Parathyroid adenoma (tissue), 2 donors: ENCODE data around the gene DDX17.

Source experiments
- H2AFZ ChIP-seq: fragments of 300-600 bp; sonication (generic); one replicate; pipeline ENCODE4 v1.7.0; 2017; ENCODE audit warnings: antibody characterized with exemption, mild to moderate bottlenecking
- H3K27ac ChIP-seq: fragments of 300-600 bp; sonication (generic); one replicate; pipeline ENCODE4 v1.7.0; 2017
- H3K27me3 ChIP-seq: fragments of 300-600 bp; sonication (generic); one replicate; pipeline ENCODE4 v1.7.0; 2017; ENCODE audit warnings: low read length; ENCODE audit not compliant: control insufficient read depth, insufficient read depth
- H3K36me3 ChIP-seq: fragments of 300-600 bp; sonication (generic); one replicate; pipeline ENCODE4 v1.7.0; 2017; ENCODE audit warnings: low read length; ENCODE audit not compliant: control insufficient read depth, insufficient read depth
- H3K4me1 ChIP-seq: fragments of 300-600 bp; sonication (generic); one replicate; pipeline ENCODE4 v1.7.0; 2017; ENCODE audit warnings: control low read depth
- H3K4me2 ChIP-seq: fragments of 300-600 bp; sonication (generic); one replicate; pipeline ENCODE4 v1.7.0; 2017; ENCODE audit warnings: low read length
- H3K4me3 ChIP-seq: fragments of 300-600 bp; sonication (generic); one replicate; pipeline ENCODE4 v1.7.0; 2017; ENCODE audit warnings: low read depth, low read length
- H3K79me2 ChIP-seq: fragments of 300-600 bp; sonication (generic); one replicate; pipeline ENCODE4 v1.7.0; 2017; ENCODE audit warnings: control low read depth
- H3K9ac ChIP-seq: fragments of 300-600 bp; sonication (generic); one replicate; pipeline ENCODE4 v1.7.0; 2017; ENCODE audit warnings: mild to moderate bottlenecking
- H3K9me3 ChIP-seq: fragments of 300-600 bp; sonication (generic); one replicate; pipeline ENCODE4 v1.7.0; 2017; ENCODE audit warnings: low read length; ENCODE audit not compliant: control insufficient read depth
- TF ChIP-seq, protein P1 (sequence below): fragments of 300-600 bp; sonication (generic); IDR thresholded peaks from one replicate; pipeline ENCODE4 v1.7.0; 2017; ENCODE audit warnings: antibody characterized with exemption, mild to moderate bottlenecking
- donor health status: primary hyperparathyroidism.

The DDX17 gene

DNA sequence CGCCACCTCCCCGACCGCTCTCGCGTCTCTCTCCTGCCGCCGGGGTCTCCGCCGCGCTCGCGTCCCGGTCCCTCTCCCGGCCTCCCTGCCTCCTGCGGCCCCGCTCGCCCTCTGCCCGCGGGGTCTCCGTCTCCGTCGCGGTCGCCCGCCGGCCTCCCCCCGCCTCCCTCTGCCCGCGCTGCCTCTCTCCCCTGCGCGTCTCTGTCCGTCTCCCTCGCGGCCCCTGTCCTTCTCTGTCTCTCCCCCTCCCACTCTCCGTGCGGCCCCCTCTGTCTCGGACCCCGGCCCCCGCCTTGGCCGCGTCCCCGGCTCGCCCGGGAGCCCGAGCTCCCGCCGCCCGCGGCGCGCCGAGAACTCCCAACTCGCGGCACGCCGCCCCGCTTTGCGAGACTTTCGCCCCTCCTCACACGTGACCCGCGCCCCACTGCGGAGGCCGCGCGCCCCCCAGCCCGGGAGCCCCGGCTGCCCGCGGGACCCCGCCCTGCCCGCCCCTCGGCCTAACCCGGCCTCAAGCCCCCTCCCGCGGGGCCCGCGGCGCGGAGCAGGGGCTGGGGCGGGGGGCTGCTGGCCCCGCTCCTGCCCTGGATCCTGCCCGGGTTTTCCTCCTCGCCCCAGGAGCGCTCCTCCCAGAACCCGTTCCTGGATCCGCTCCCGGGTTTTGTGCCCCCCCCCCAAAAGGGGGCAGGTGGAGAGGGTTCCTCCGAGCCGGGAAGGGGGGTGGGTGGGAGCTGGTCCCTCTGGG lies 50.4 kb downstream of the DDX17 start:
- no peak overlapping the region for H2AFZ ChIP-seq
- H3K4me1 ChIP-seq: no peaks in the 10 kb centered on the region
- no peaks in the 10 kb centered on the region for H3K79me2 ChIP-seq
- TF ChIP-seq, protein P1, sequence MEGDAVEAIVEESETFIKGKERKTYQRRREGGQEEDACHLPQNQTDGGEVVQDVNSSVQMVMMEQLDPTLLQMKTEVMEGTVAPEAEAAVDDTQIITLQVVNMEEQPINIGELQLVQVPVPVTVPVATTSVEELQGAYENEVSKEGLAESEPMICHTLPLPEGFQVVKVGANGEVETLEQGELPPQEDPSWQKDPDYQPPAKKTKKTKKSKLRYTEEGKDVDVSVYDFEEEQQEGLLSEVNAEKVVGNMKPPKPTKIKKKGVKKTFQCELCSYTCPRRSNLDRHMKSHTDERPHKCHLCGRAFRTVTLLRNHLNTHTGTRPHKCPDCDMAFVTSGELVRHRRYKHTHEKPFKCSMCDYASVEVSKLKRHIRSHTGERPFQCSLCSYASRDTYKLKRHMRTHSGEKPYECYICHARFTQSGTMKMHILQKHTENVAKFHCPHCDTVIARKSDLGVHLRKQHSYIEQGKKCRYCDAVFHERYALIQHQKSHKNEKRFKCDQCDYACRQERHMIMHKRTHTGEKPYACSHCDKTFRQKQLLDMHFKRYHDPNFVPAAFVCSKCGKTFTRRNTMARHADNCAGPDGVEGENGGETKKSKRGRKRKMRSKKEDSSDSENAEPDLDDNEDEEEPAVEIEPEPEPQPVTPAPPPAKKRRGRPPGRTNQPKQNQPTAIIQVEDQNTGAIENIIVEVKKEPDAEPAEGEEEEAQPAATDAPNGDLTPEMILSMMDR: no peak
- no peak overlapping the region for H3K27ac ChIP-seq
- no peaks in the 10 kb centered on the region for H3K27me3 ChIP-seq
- H3K9me3 ChIP-seq: no peaks in the 10 kb centered on the region
- no peak overlapping the region for H3K4me3 ChIP-seq
- no peaks in the 10 kb centered on the region for H3K36me3 ChIP-seq
- H3K9ac ChIP-seq: no peak overlapping the region
- peak overlapping the region; percentile 72 for H3K4me2 ChIP-seq

- no peaks in the 10 kb centered on the region for H3K79me2 ChIP-seq
- no peak within 1 kb of the TSS for H2AFZ ChIP-seq
- H3K4me2 ChIP-seq: peak within 1 kb of the TSS; percentile 72
- H3K9ac ChIP-seq: no peak within 1 kb of the TSS
- H3K27ac ChIP-seq: no peak within 1 kb of the TSS
- TF ChIP-seq, protein P1: no peak
- H3K27me3 ChIP-seq: no peaks in the 10 kb centered on the region
- no peaks in the 10 kb centered on the region for H3K9me3 ChIP-seq
- H3K4me3 ChIP-seq: no peak within 1 kb of the TSS
- no peaks in the 10 kb centered on the region for H3K4me1 ChIP-seq
- no peaks in the 10 kb centered on the region for H3K36me3 ChIP-seq
Observed at GRCh38 chr22:38455076-38455529, 51.0 kb downstream of the DDX17 start, which contains the start of gene KCNJ4. Gene KCNJ4 (minus strand): TSS chr22:38455199. CDS start chr22:38428132, 27,067 bp downstream.

DNA sequence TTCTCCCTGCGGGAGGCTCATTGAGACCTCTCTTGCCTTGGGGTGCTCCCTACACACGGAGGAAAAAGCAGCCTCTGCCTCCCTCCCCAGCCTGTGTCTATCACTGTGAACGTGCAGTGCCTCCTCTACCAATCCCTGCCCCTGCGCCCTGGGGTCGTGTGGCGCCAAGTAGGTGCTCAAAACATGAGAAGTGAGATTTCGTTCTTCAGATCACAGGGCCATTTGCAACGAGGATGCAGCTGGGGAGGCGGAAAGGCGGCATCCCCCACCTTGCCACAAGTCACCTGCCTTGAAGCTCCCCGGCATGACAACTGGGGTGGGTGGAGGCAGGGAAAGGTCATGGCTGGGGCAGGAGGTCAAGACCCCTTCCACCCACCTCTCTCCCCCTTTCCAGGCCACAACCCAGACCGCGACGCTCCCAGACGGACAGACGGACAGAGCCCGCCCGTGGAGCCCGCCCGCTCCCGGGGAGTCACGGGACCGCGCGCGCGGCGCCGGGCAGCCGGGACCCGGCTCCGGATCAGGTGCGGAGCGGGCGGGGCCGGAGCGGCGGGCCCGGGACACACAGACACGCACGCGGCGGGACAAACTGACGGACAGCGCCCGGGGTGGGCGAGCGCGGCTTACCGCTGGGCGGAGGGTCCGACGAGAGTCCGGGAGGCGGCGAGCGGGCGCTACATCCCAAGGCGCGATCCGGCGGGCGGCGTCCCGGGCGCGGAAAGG lies 51.6 kb downstream of the DDX17 start:
- H3K4me2 ChIP-seq: peak overlapping the region; percentile 62
- H3K4me1 ChIP-seq: no peaks in the 10 kb centered on the region
- TF ChIP-seq, protein P1: no peak
- no peak overlapping the region for H2AFZ ChIP-seq
- no peaks in the 10 kb centered on the region for H3K36me3 ChIP-seq
- no peak overlapping the region for H3K4me3 ChIP-seq
- H3K27ac ChIP-seq: no peak overlapping the region
- H3K79me2 ChIP-seq: no peaks in the 10 kb centered on the region
- H3K9ac ChIP-seq: no peak overlapping the region
- no peaks in the 10 kb centered on the region for H3K9me3 ChIP-seq
- no peaks in the 10 kb centered on the region for H3K27me3 ChIP-seq

DNA sequence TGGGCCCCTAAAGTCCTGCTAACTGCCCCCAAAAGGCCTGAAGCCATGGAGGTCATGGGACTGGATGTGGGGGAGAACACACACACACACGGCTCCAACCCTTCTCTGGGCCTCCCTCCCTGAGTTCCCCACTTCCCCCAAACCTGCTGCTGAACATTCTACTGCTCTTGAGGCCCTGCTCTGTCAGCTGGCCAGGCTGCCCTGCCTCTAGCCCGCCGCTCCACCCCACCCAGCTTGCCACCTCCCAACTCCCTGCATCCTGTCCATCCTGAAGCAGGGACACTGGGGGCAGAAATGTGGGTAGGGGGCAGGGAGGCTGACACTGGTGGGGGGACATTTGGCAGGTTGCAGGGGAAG lies 52.1 kb downstream of the DDX17 start:
- H3K4me3 ChIP-seq: no peak overlapping the region
- no peaks in the 10 kb centered on the region for H3K27me3 ChIP-seq
- H3K27ac ChIP-seq: no peak overlapping the region
- H3K9ac ChIP-seq: no peak overlapping the region
- no peak overlapping the region for H2AFZ ChIP-seq
- TF ChIP-seq, protein P1: no peak
- no peaks in the 10 kb centered on the region for H3K36me3 ChIP-seq
- no peaks in the 10 kb centered on the region for H3K4me1 ChIP-seq
- no peaks in the 10 kb centered on the region for H3K9me3 ChIP-seq
- H3K79me2 ChIP-seq: no peaks in the 10 kb centered on the region
- no peak overlapping the region for H3K4me2 ChIP-seq
